ENCODE measurements around the gene ABCG5.

ABCG5 gene

DNA sequence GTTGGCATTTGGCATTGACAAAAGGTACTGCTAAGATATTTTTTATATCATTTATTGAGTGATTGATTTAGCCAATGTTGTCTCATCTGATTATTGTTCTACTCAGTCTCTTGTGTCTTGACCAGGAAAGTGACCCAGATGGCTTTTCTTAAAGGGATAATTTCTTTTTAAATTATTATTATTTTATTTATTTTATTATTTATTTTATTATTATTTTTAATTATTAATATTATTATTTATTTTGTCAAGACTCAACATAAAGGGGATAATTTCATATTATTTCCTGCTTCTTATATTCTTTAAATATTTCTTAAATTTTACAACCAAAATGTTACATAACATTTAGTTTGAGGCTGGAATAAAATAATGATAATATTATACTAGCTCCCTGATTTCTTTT, 37.7 kb downstream of the ABCG5 start:
- Histone ChIP-seq H3K36me3 (replicated peaks; ENCODE audit: insufficient read depth, low read length) (no peaks in the 10 kb centered on the region), H3K27me3 (replicated peaks; ENCODE audit: insufficient read depth, low read length) (no peaks in the 10 kb centered on the region), H3F3A (ENCODE audit: insufficient read depth, low read length) (no peaks in the 10 kb centered on the region), H2AFZ (ENCODE audit: low read length) (no peak overlapping the region), H3K27ac (ENCODE audit: low read length) (no peak overlapping the region), H3K9ac (ENCODE audit: low read length) (no peak overlapping the region), H4K20me1 (ENCODE audit: insufficient read depth, low read length) (no peaks in the 10 kb centered on the region), H3K9me2 (replicated peaks; ENCODE audit: insufficient read depth, low read length) (no peaks in the 10 kb centered on the region), H3K4me1 (ENCODE audit: low read length) (no peaks in the 10 kb centered on the region), H3K4me3 (ENCODE audit: low read length) (no peak overlapping the region), H3K9me3 (replicated peaks; ENCODE audit: insufficient read depth, low read length) (no peaks in the 10 kb centered on the region), H3K4me2 (ENCODE audit: low read depth, low read length) (no peak overlapping the region), H3K79me2 (ENCODE audit: low read length) (no peaks in the 10 kb centered on the region)
- no peak for DNase-seq
- TF ChIP-seq EZH2phosphoT487 (IDR thresholded peaks at IDR 0.05; ENCODE audit: low read length) (no peak), EZH2 (optimal IDR thresholded peaks at IDR 0.05; ENCODE audit: low read depth, low read length) (no peak), CTCF (IDR thresholded peaks at IDR 0.05; ENCODE audit: low read length) (no peak)

DNA sequence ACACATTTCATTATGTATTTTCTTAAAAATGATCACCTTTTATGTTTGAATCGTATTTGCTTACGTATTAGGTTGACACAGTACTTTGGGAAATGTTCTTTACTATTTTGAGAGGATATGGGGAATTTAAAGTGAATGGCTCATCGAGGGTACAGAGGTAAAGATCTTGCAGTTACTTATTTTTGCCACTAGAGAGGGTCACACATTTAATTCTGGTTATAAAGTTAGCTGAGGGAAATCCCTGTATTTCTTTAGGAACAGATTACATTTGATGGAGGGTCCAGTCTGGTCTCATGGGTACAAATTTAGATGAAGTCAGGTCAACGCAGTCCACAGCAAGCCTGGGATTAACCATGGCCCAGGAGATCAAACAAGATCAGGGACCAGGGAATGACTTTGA, 40.3 kb downstream of the ABCG5 start:
- Histone ChIP-seq H4K20me1 (ENCODE audit: insufficient read depth, low read length) (no peaks in the 10 kb centered on the region), H3K4me2 (ENCODE audit: low read depth, low read length) (no peak overlapping the region), H3K4me3 (ENCODE audit: low read length) (no peak overlapping the region), H3K27ac (ENCODE audit: low read length) (no peak overlapping the region), H3F3A (ENCODE audit: insufficient read depth, low read length) (no peaks in the 10 kb centered on the region), H3K4me1 (ENCODE audit: low read length) (no peaks in the 10 kb centered on the region), H3K9ac (ENCODE audit: low read length) (no peak overlapping the region), H3K36me3 (replicated peaks; ENCODE audit: insufficient read depth, low read length) (no peaks in the 10 kb centered on the region), H3K9me3 (replicated peaks; ENCODE audit: insufficient read depth, low read length) (no peaks in the 10 kb centered on the region), H3K9me2 (replicated peaks; ENCODE audit: insufficient read depth, low read length) (no peaks in the 10 kb centered on the region), H3K27me3 (replicated peaks; ENCODE audit: insufficient read depth, low read length) (no peaks in the 10 kb centered on the region), H2AFZ (ENCODE audit: low read length) (no peak overlapping the region), H3K79me2 (ENCODE audit: low read length) (no peaks in the 10 kb centered on the region)
- no peak for DNase-seq
- TF ChIP-seq EZH2 (optimal IDR thresholded peaks at IDR 0.05; ENCODE audit: low read depth, low read length) = no peak
- peak; percentile 33 for TF ChIP-seq CTCF (IDR thresholded peaks at IDR 0.05; ENCODE audit: low read length)

- no peak overlapping the region for H3K4me3 ChIP-seq (ENCODE audit: low read length)
- no peaks in the 10 kb centered on the region for H3F3A ChIP-seq (ENCODE audit: insufficient read depth, low read length)
- no peak for DNase-seq
- no peaks in the 10 kb centered on the region for H3K4me1 ChIP-seq (ENCODE audit: low read length)
- H3K27ac ChIP-seq (ENCODE audit: low read length) = no peak overlapping the region
- no peaks in the 10 kb centered on the region for H3K27me3 ChIP-seq (replicated peaks; ENCODE audit: insufficient read depth, low read length)
- no peak for TF ChIP-seq EZH2 (optimal IDR thresholded peaks at IDR 0.05; ENCODE audit: low read depth, low read length)
- H3K4me2 ChIP-seq (ENCODE audit: low read depth, low read length) = no peak overlapping the region
- H3K36me3 ChIP-seq (replicated peaks; ENCODE audit: insufficient read depth, low read length) = no peaks in the 10 kb centered on the region
- H2AFZ ChIP-seq (ENCODE audit: low read length) = no peak overlapping the region
- no peaks in the 10 kb centered on the region for H3K9me3 ChIP-seq (replicated peaks; ENCODE audit: insufficient read depth, low read length)
- no peaks in the 10 kb centered on the region for H3K9me2 ChIP-seq (replicated peaks; ENCODE audit: insufficient read depth, low read length)
- no peaks in the 10 kb centered on the region for H3K79me2 ChIP-seq (ENCODE audit: low read length)
- no peaks in the 10 kb centered on the region for H4K20me1 ChIP-seq (ENCODE audit: insufficient read depth, low read length)
- no peak overlapping the region for H3K9ac ChIP-seq (ENCODE audit: low read length)
Measured at GRCh38 chr2:43796206-43796605, 42.4 kb downstream of the ABCG5 start.

- Histone ChIP-seq H4K20me1 (ENCODE audit: insufficient read depth, low read length) (no peaks in the 10 kb centered on the region), H3K27me3 (replicated peaks; ENCODE audit: insufficient read depth, low read length) (no peaks in the 10 kb centered on the region), H3K27ac (ENCODE audit: low read length) (no peak overlapping the region), H2AFZ (ENCODE audit: low read length) (no peak overlapping the region), H3F3A (ENCODE audit: insufficient read depth, low read length) (no peaks in the 10 kb centered on the region), H3K4me3 (ENCODE audit: low read length) (no peak overlapping the region), H3K4me2 (ENCODE audit: low read depth, low read length) (no peak overlapping the region), H3K36me3 (replicated peaks; ENCODE audit: insufficient read depth, low read length) (no peaks in the 10 kb centered on the region), H3K9ac (ENCODE audit: low read length) (no peak overlapping the region), H3K9me3 (replicated peaks; ENCODE audit: insufficient read depth, low read length) (no peaks in the 10 kb centered on the region), H3K4me1 (ENCODE audit: low read length) (no peaks in the 10 kb centered on the region), H3K79me2 (ENCODE audit: low read length) (no peaks in the 10 kb centered on the region), H3K9me2 (replicated peaks; ENCODE audit: insufficient read depth, low read length) (no peaks in the 10 kb centered on the region)
- TF ChIP-seq CTCF (IDR thresholded peaks at IDR 0.05; ENCODE audit: low read length) = no peak
- no peak for TF ChIP-seq EZH2phosphoT487 (IDR thresholded peaks at IDR 0.05; ENCODE audit: low read length)
- DNase-seq = no peak
Measured at GRCh38 chr2:43794956-43795355, 43.7 kb downstream of the ABCG5 start.

All from MM.1S (cell line).